CD14-positive monocyte (primary cell): ENCODE measurements around the gene GTPBP4. TPM values are rescaled to one million over a fixed set of nuclear protein-coding genes. Genes with fewer than 3 reads are reported as not detected.
A peak's percentile ranks its signal among the peaks of the same experiment; 100 is the strongest.

Experiments
- DNase-seq, 3 donors: peaks; one replicate each; pipeline ENCODE4 v3.0.0-alpha.2; 2011 to 2022
- H2AFZ ChIP-seq: 2 replicates; pipeline ENCODE4 v1.6.0; 2012; ENCODE audit warnings: mild to moderate bottlenecking, low read depth, low read length, inconsistent platforms; ENCODE audit not compliant: insufficient read depth, poor library complexity, severe bottlenecking
- H3K27ac ChIP-seq, 2 donors: 1 replicate in 1 of 2; 2 replicates in 1 of 2; pipeline ENCODE4 v1.5.1; 2012 to 2013; ENCODE audit warnings: low read length in 2 of 2, control low read depth in 1 of 2, inconsistent platforms in 1 of 2, low read depth in 1 of 2, mild to moderate bottlenecking in 1 of 2
- H3K27me3 ChIP-seq, 2 donors: one replicate each; pipeline versions ENCODE4 v1.6.0 to v1.6.1; 2011 to 2013; ENCODE audit warnings: low read length in 2 of 2; ENCODE audit not compliant: control insufficient read depth in 2 of 2, insufficient read depth in 2 of 2
- H3K36me3 ChIP-seq, 2 donors: replicated peaks in 1 of 2; 1 replicate in 1 of 2; 2 replicates in 1 of 2; pipeline versions ENCODE4 v1.5.1 to v1.6.1; 2012 to 2013; ENCODE audit warnings: low read length in 2 of 2, control low read depth in 1 of 2, inconsistent platforms in 1 of 2, mild to moderate bottlenecking in 1 of 2; ENCODE audit not compliant: insufficient read depth in 2 of 2, control insufficient read depth in 1 of 2
- H3K4me1 ChIP-seq, 2 donors: 1 replicate in 1 of 2; 2 replicates in 1 of 2; pipeline versions ENCODE4 v1.5.1 to v1.6.1; 2012 to 2013; ENCODE audit warnings: low read length in 2 of 2, control low read depth in 1 of 2, inconsistent platforms in 1 of 2, mild to moderate bottlenecking in 1 of 2, moderate library complexity in 1 of 2; ENCODE audit not compliant: insufficient read depth in 2 of 2, control insufficient read depth in 1 of 2
- H3K4me2 ChIP-seq: replicated peaks from 2 replicates; pipeline ENCODE3; 2012; ENCODE audit warnings: low read length, moderate library complexity, mild to moderate bottlenecking; ENCODE audit not compliant: poor library complexity, severe bottlenecking; ENCODE audit errors: extremely low read depth
- H3K4me3 ChIP-seq, 3 experiments: fragments of 200-600 bp in 1 of 3; sonication (generic) in 1 of 3; replicated peaks in 1 of 3; 1 replicate in 2 of 3; 2 replicates in 1 of 3; pipeline ENCODE4 v1.5.1; 2011 to 2013; ENCODE audit warnings: low read length in 3 of 3, mild to moderate bottlenecking in 3 of 3, control low read depth in 2 of 3, low read depth in 2 of 3, inconsistent platforms in 1 of 3, moderate library complexity in 1 of 3
- H3K79me2 ChIP-seq: 2 replicates; pipeline ENCODE4 v1.6.0; 2012; ENCODE audit warnings: mild to moderate bottlenecking, control low read depth, inconsistent platforms, low read length, moderate library complexity; ENCODE audit not compliant: insufficient read depth
- H3K9ac ChIP-seq: 2 replicates; pipeline ENCODE4 v1.6.0; 2017; ENCODE audit warnings: low read length, mild to moderate bottlenecking; ENCODE audit not compliant: insufficient read depth, poor library complexity, severe bottlenecking
- H3K9me3 ChIP-seq, 2 donors: replicated peaks in 1 of 2; 1 replicate in 1 of 2; 2 replicates in 1 of 2; pipeline versions ENCODE4 v1.5.1 to v1.6.1; 2012 to 2013; ENCODE audit warnings: low read length in 2 of 2, control low read depth in 1 of 2; ENCODE audit not compliant: control insufficient read depth in 1 of 2, insufficient read depth in 1 of 2
- H4K20me1 ChIP-seq: 2 replicates; pipeline ENCODE4 v1.6.0; 2012; ENCODE audit warnings: mild to moderate bottlenecking, low read length, control low read depth, moderate library complexity; ENCODE audit not compliant: insufficient read depth
- H3K27ac Mint-ChIP-seq, 7 donors: one replicate each; pipeline ENCODE4 v1.8.0; 2020; ENCODE audit warnings: mild to moderate bottlenecking in 7 of 7, mixed read lengths in 7 of 7, moderate library complexity in 6 of 7, inconsistent platforms in 2 of 7
- H3K27me3 Mint-ChIP-seq, 3 donors: one replicate each; pipeline ENCODE4 v1.8.0; 2021 to 2022; ENCODE audit warnings: low read depth in 3 of 3, mild to moderate bottlenecking in 3 of 3, mixed read lengths in 3 of 3, moderate library complexity in 3 of 3, inconsistent platforms in 1 of 3
- H3K36me3 Mint-ChIP-seq, 2 donors: one replicate each; pipeline ENCODE4 v1.8.0; 2020; ENCODE audit warnings: mixed read lengths in 2 of 2, inconsistent platforms in 1 of 2, mild to moderate bottlenecking in 1 of 2
- H3K4me1 Mint-ChIP-seq: one replicate; pipeline ENCODE4 v1.8.0; 2020; ENCODE audit warnings: mild to moderate bottlenecking, mixed read lengths
- H3K4me3 Mint-ChIP-seq, 2 donors: one replicate each; pipeline ENCODE4 v1.8.0; 2020; ENCODE audit warnings: mild to moderate bottlenecking in 2 of 2, mixed read lengths in 2 of 2, moderate library complexity in 1 of 2
- H3K9me3 Mint-ChIP-seq, 7 donors: one replicate each; pipeline ENCODE4 v1.8.0; 2020 to 2022; ENCODE audit warnings: mixed read lengths in 7 of 7, mild to moderate bottlenecking in 6 of 7, moderate library complexity in 6 of 7, inconsistent platforms in 2 of 7
- WGBS: methylation state at CpG from one replicate; pipeline ENCODE4 v1.1.5; 2013; ENCODE audit warnings: missing lambda C conversion rate; ENCODE audit not compliant: insufficient coverage; 5-methylcytosine and 5-hydroxymethylcytosine counted together
- intact Hi-C, 2 donors: fragments of 100-400 bp; cut with micrococcal nuclease; formaldehyde crosslinking; loops; one replicate each; pipeline versions ENCODE4 v1.15.0 to v1.15.1; 2023
- polyA minus RNA-seq: library from RNA; depleted of rRNA, polyadenylated mRNA; stranded (reverse); fragments of >200 nt; gene quantifications from 2 replicates; pipeline ENCODE4 v1.2.3, GENCODE V29; 2012
- polyA plus RNA-seq, 3 donors: library from polyadenylated mRNA; depleted of rRNA in 1 of 3; unstranded in 2 of 3; stranded (reverse) in 1 of 3; fragments of 300-500 nt in 2 of 3; fragments of >200 nt in 1 of 3; fragmentation: Illumina TruSeq in 2 of 3; gene quantifications; 1 replicate in 2 of 3; 2 replicates in 1 of 3; pipeline ENCODE4 v1.2.3, GENCODE V29; 2012 to 2021
- total RNA-seq, 12 experiments: library from RNA in 1 of 12; stranded (reverse) in 1 of 12; fragments of 120-200 nt in 1 of 12; gene quantifications; one replicate each; pipeline ENCODE4 v1.2.4 and lab custom pipeline; 2013 to 2026; ENCODE audit warnings: mixed read lengths in 6 of 12, inconsistent platforms in 1 of 12
- TF ChIP-seq, protein P1 (sequence below): fragments of 200-600 bp; IDR thresholded peaks from one replicate; pipeline ENCODE4 v1.8.0; 2022; ENCODE audit warnings: antibody characterized with exemption, mild to moderate bottlenecking

The GTPBP4 gene
- total RNA-seq (2013), result 31.5 TPM
- polyA plus RNA-seq (10 to 100 TPM in 2 of 3 donors, 1 to 10 TPM in 1; 9.9 to 16.1 (median 12.2) TPM), polyA minus RNA-seq (11.6 and 14.4 TPM in 2 replicates), total RNA-seq (lab: John Stamatoyannopoulos, UW) (30.7 to 87.8 (median 55.5) reads per million in 11 experiments)

- Mint-ChIP-seq H3K27me3 (peaks cover 0 to 2% (median 0%) of the 10 kb centered on the region in 3 donors), H3K27ac (peak within 1 kb of the TSS; percentile 91 to 96 (median 92)), H3K4me3 (peak within 1 kb of the TSS; percentile 84 to 90), H3K9me3 (no peaks in the 10 kb centered on the region), H3K36me3 (peaks cover 17 to 27% of the 10 kb centered on the region in 2 donors), H3K4me1 (peaks cover 27% of the 10 kb centered on the region)
- Histone ChIP-seq H4K20me1 (peaks cover 25% of the 10 kb centered on the region), H3K79me2 (peaks cover 57% of the 10 kb centered on the region), H3K27me3 (no peaks in the 10 kb centered on the region), H3K27ac (peak within 1 kb of the TSS; percentile 75 to 97), H3K4me1 (peaks cover 22 to 29% of the 10 kb centered on the region in 2 donors), H2AFZ (peak within 1 kb of the TSS; percentile 96), H3K4me2 (peak within 1 kb of the TSS; percentile 95), H3K9me3 (no peaks in the 10 kb centered on the region), H3K4me3 (peak within 1 kb of the TSS; percentile 85 to 98 (median 90)), H3K9ac (peak within 1 kb of the TSS; percentile 95), H3K36me3 (peaks cover 6 to 15% of the 10 kb centered on the region in 2 donors)
- peak; percentile 96 to 98 (median 98) for DNase-seq
- under 1% methylated on average over 73 of the region's 74 CpGs for WGBS
- TF ChIP-seq, protein P1, sequence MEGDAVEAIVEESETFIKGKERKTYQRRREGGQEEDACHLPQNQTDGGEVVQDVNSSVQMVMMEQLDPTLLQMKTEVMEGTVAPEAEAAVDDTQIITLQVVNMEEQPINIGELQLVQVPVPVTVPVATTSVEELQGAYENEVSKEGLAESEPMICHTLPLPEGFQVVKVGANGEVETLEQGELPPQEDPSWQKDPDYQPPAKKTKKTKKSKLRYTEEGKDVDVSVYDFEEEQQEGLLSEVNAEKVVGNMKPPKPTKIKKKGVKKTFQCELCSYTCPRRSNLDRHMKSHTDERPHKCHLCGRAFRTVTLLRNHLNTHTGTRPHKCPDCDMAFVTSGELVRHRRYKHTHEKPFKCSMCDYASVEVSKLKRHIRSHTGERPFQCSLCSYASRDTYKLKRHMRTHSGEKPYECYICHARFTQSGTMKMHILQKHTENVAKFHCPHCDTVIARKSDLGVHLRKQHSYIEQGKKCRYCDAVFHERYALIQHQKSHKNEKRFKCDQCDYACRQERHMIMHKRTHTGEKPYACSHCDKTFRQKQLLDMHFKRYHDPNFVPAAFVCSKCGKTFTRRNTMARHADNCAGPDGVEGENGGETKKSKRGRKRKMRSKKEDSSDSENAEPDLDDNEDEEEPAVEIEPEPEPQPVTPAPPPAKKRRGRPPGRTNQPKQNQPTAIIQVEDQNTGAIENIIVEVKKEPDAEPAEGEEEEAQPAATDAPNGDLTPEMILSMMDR, result peak; percentile 11
- intact Hi-C loops, result loop anchor here (2.0 to 5.0 kb wide), 4 partner anchors 56 to 69 kb away; partner anchors contain the start of genes LARP4B (in 2 of the 2) and WDR37 (in 1 of the 2)
These were observed at the start of gene GTPBP4 for GRCh38 chr10:987870-988666. GTPBP4 (plus strand) TSS chr10:988434; CDS start chr10:988480, 46 bp downstream.

DNA sequence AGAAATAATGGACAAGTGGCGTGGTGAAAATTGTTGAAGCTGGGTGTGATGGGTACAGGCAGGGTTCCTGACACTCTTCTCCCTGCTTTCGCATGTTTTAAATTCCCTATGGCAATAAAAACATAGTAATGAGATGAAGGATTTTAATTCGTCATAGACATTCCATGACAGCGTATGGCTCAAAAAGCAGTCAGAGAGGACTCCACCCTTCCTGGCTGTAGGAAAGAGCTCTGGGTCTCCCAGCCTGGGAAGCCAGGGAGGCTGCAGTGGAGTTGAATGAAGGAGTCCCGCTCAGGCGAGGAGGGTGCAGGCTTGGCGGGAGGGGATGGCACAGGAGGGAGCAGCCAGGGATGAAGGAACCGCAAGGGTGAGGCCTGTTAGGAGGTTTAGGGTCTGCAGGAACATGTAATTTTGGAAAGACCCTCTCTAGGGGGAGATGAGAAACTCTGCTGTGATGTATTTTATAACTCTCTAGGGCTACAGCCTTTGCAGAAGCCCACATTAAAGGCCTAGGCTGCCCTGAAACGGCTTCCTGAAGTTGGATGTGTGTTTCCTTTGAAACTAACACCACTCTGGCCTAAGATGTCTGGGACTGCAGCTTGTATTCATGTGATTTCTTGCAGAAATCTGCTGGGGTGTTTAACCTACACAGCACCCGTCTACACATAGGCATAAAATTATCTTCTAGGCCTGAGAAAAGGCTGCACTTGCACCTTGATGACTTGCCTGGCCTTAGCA, 49.1 kb upstream of the GTPBP4 start:
- no peaks in the 10 kb centered on the region for H4K20me1 ChIP-seq
- no peaks in the 10 kb centered on the region for H3K27me3 ChIP-seq
- H3K9me3 Mint-ChIP-seq, result no peaks in the 10 kb centered on the region
- peaks cover 1 to 2% of the 10 kb centered on the region in 2 donors for H3K36me3 Mint-ChIP-seq
- TF ChIP-seq, protein P1, result no peak
- H3K9me3 ChIP-seq, result no peaks in the 10 kb centered on the region
- DNase-seq, result no peak
- H3K4me1 ChIP-seq, result peaks cover 7 to 8% of the 10 kb centered on the region in 2 donors
- no peak overlapping the region for H3K27ac Mint-ChIP-seq
- H3K27ac ChIP-seq, result no peak overlapping the region
- H3K4me1 Mint-ChIP-seq, result peaks cover 10% of the 10 kb centered on the region
- H3K4me3 ChIP-seq, result no peak overlapping the region
- no peak overlapping the region for H3K9ac ChIP-seq
- no peaks in the 10 kb centered on the region for H3K36me3 ChIP-seq
- intact Hi-C loops, result no loop called here
- H3K4me2 ChIP-seq, result no peak overlapping the region
- peaks cover 0 to 3% (median 0%) of the 10 kb centered on the region in 3 donors for H3K27me3 Mint-ChIP-seq
- no peaks in the 10 kb centered on the region for H3K79me2 ChIP-seq
- no peak overlapping the region for H2AFZ ChIP-seq
- no peak overlapping the region for H3K4me3 Mint-ChIP-seq
- 97% methylated on average over 3 of the region's 10 CpGs for WGBS
